Duodenal mucosa (tissue), 2 donors: ENCODE data around the gene NIPAL3.

Experiments used
- H3K27ac ChIP-seq: one replicate; pipeline ENCODE4 v1.7.0; 2013; ENCODE audit warnings: low read depth, low read length
- H3K27me3 ChIP-seq, 2 donors: one replicate each; pipeline ENCODE4 v1.7.0; 2013; ENCODE audit warnings: low read length in 2 of 2, control low read depth in 1 of 2; ENCODE audit not compliant: insufficient read depth in 2 of 2, control insufficient read depth in 1 of 2
- H3K36me3 ChIP-seq, 2 donors: one replicate each; pipeline ENCODE4 v1.7.0; 2013; ENCODE audit warnings: low read length in 2 of 2, control low read depth in 1 of 2; ENCODE audit not compliant: insufficient read depth in 2 of 2, control insufficient read depth in 1 of 2
- H3K4me1 ChIP-seq, 2 donors: one replicate each; pipeline ENCODE4 v1.7.0; 2013; ENCODE audit warnings: low read length in 2 of 2, control low read depth in 1 of 2; ENCODE audit not compliant: insufficient read depth in 2 of 2, control insufficient read depth in 1 of 2
- H3K4me3 ChIP-seq, 2 donors: one replicate each; pipeline ENCODE4 v1.7.0; 2013; ENCODE audit warnings: low read length in 2 of 2, low read depth in 1 of 2
- H3K9ac ChIP-seq, 2 donors: one replicate each; pipeline ENCODE4 v1.7.0; 2013; ENCODE audit warnings: low read length in 2 of 2, low read depth in 1 of 2
- H3K9me3 ChIP-seq, 2 donors: one replicate each; pipeline ENCODE4 v1.7.0; 2013; ENCODE audit warnings: low read length in 2 of 2, control low read depth in 1 of 2; ENCODE audit not compliant: control insufficient read depth in 1 of 2

The NIPAL3 gene

GRCh38 chr1:24390924-24391782 is 24.4 kb upstream of the NIPAL3 start:
- H3K4me3 ChIP-seq: peak overlapping the region; percentile 48 to 51
- peak overlapping the region; percentile 11 for H3K27ac ChIP-seq
- H3K9me3 ChIP-seq: no peaks in the 10 kb centered on the region
- H3K4me1 ChIP-seq: peaks cover 13 to 19% of the 10 kb centered on the region in 2 donors
- H3K36me3 ChIP-seq: no peaks in the 10 kb centered on the region
- no peaks in the 10 kb centered on the region for H3K27me3 ChIP-seq
- H3K9ac ChIP-seq: peak overlapping the region; percentile 28 to 62

- no peaks in the 10 kb centered on the region for H3K36me3 ChIP-seq
- peak overlapping the region; percentile 16 for H3K27ac ChIP-seq
- H3K4me1 ChIP-seq: peaks cover 13 to 19% of the 10 kb centered on the region in 2 donors
- no peaks in the 10 kb centered on the region for H3K27me3 ChIP-seq
- H3K9ac ChIP-seq: peak overlapping the region; percentile 28 to 62
- no peaks in the 10 kb centered on the region for H3K9me3 ChIP-seq
- H3K4me3 ChIP-seq: peak overlapping the region; percentile 41 to 51
Measured at GRCh38 chr1:24391882-24392603, 23.6 kb upstream of the NIPAL3 start.

GRCh38 chr1:24392604-24392946 is 23.0 kb upstream of the NIPAL3 start:
- H3K4me1 ChIP-seq: peaks cover 13 to 19% of the 10 kb centered on the region in 2 donors
- H3K36me3 ChIP-seq: no peaks in the 10 kb centered on the region
- H3K27ac ChIP-seq: no peak overlapping the region
- no peak overlapping the region for H3K4me3 ChIP-seq
- H3K9me3 ChIP-seq: no peaks in the 10 kb centered on the region
- no peaks in the 10 kb centered on the region for H3K27me3 ChIP-seq
- H3K9ac ChIP-seq: no peak overlapping the region

GRCh38 chr1:24392982-24393650 is 22.5 kb upstream of the NIPAL3 start:
- no peaks in the 10 kb centered on the region for H3K9me3 ChIP-seq
- no peaks in the 10 kb centered on the region for H3K36me3 ChIP-seq
- H3K4me1 ChIP-seq: peaks cover 13 to 19% of the 10 kb centered on the region in 2 donors
- no peak overlapping the region for H3K4me3 ChIP-seq
- no peaks in the 10 kb centered on the region for H3K27me3 ChIP-seq
- no peak overlapping the region for H3K27ac ChIP-seq
- H3K9ac ChIP-seq: no peak overlapping the region

GRCh38 chr1:24393892-24394291 is 21.7 kb upstream of the NIPAL3 start:
- Histone ChIP-seq H3K27me3 (no peaks in the 10 kb centered on the region), H3K36me3 (no peaks in the 10 kb centered on the region), H3K4me1 (peaks cover 13 to 19% of the 10 kb centered on the region in 2 donors), H3K27ac (no peak overlapping the region), H3K4me3 (no peak overlapping the region), H3K9ac (no peak overlapping the region), H3K9me3 (no peaks in the 10 kb centered on the region)

- H3K4me1 ChIP-seq: no peaks in the 10 kb centered on the region
- H3K9me3 ChIP-seq: no peaks in the 10 kb centered on the region
- no peak overlapping the region for H3K4me3 ChIP-seq
- H3K36me3 ChIP-seq: peaks cover 0 to 3% of the 10 kb centered on the region in 2 donors
- no peaks in the 10 kb centered on the region for H3K27me3 ChIP-seq
- H3K27ac ChIP-seq: no peak overlapping the region
- H3K9ac ChIP-seq: no peak overlapping the region
Measured at GRCh38 chr1:24400065-24400464, 15.5 kb upstream of the NIPAL3 start.

- no peak overlapping the region for H3K4me3 ChIP-seq
- no peaks in the 10 kb centered on the region for H3K27me3 ChIP-seq
- H3K36me3 ChIP-seq: peaks cover 0 to 3% of the 10 kb centered on the region in 2 donors
- no peaks in the 10 kb centered on the region for H3K4me1 ChIP-seq
- H3K9ac ChIP-seq: no peak overlapping the region
- H3K9me3 ChIP-seq: peaks cover 3 to 4% of the 10 kb centered on the region in 2 donors
- no peak overlapping the region for H3K27ac ChIP-seq
Measured at GRCh38 chr1:24403806-24404205, 11.8 kb upstream of the NIPAL3 start.

GRCh38 chr1:24406788-24407187 is 8.8 kb upstream of the NIPAL3 start:
- peaks cover 3 to 4% of the 10 kb centered on the region in 2 donors for H3K9me3 ChIP-seq
- no peak overlapping the region for H3K4me3 ChIP-seq

GRCh38 chr1:24409535-24409934 is 6.1 kb upstream of the NIPAL3 start:
- no peaks in the 10 kb centered on the region for H3K27me3 ChIP-seq
- no peak overlapping the region for H3K4me3 ChIP-seq
- no peak overlapping the region for H3K27ac ChIP-seq
- peaks cover 6 to 20% of the 10 kb centered on the region in 2 donors for H3K4me1 ChIP-seq
- H3K9me3 ChIP-seq: peaks cover 3 to 4% of the 10 kb centered on the region in 2 donors
- no peak overlapping the region for H3K9ac ChIP-seq
- no peaks in the 10 kb centered on the region for H3K36me3 ChIP-seq

More at GRCh38 chr1:24406788-24407187, 8.8 kb upstream of the NIPAL3 start:
- Histone ChIP-seq H3K36me3 (no peaks in the 10 kb centered on the region), H3K4me1 (peaks cover 0 to 8% of the 10 kb centered on the region in 2 donors), H3K9ac (no peak overlapping the region), H3K27ac (no peak overlapping the region), H3K27me3 (no peaks in the 10 kb centered on the region)

GRCh38 chr1:24410750-24411149 is 4.9 kb upstream of the NIPAL3 start:
- Histone ChIP-seq H3K9ac (no peak overlapping the region), H3K9me3 (peaks cover 3 to 4% of the 10 kb centered on the region in 2 donors), H3K27ac (no peak overlapping the region), H3K27me3 (no peaks in the 10 kb centered on the region), H3K4me3 (no peak overlapping the region), H3K36me3 (no peaks in the 10 kb centered on the region), H3K4me1 (peaks cover 12 to 29% of the 10 kb centered on the region in 2 donors)
